WERI-Rb-1 (cell line): Measurements from ENCODE around the gene MAP3K19.
"Not testable (repeated sequence)": the region's sequence is repeated elsewhere in the genome, so short reads cannot be mapped to it uniquely, and the experiment has no call there.

Experiments used
- DNase-seq: peaks from one replicate; pipeline ENCODE4 v3.0.0-alpha.2; 2020
- H3K27ac ChIP-seq: fragments of 250-450 bp; sonication (Bioruptor Pico); 2 replicates; pipeline ENCODE4 v1.5.1; 2020; ENCODE audit warnings: mild to moderate bottlenecking, moderate library complexity
- H3K27me3 ChIP-seq: fragments of 250-450 bp; sonication (Bioruptor Pico); 2 replicates; pipeline ENCODE4 v1.5.1; 2021; ENCODE audit warnings: mild to moderate bottlenecking, low read depth, moderate library complexity; ENCODE audit not compliant: insufficient read depth, severe bottlenecking
- H3K36me3 ChIP-seq: fragments of 250-450 bp; sonication (Bioruptor Pico); 2 replicates; pipeline ENCODE4 v1.5.1; 2020; ENCODE audit warnings: mild to moderate bottlenecking, moderate library complexity
- H3K4me3 ChIP-seq: 2 replicates; pipeline ENCODE4 v1.5.1; 2011; ENCODE audit warnings: low read depth, mild to moderate bottlenecking, control low read depth, low read length
- H3K9me3 ChIP-seq: fragments of 250-450 bp; sonication (Bioruptor Pico); 2 replicates; pipeline ENCODE4 v1.5.1; 2021; ENCODE audit warnings: mild to moderate bottlenecking, moderate library complexity; ENCODE audit not compliant: severe bottlenecking
- TF ChIP-seq, protein P1 (sequence below): IDR thresholded peaks from 2 replicates; pipeline ENCODE4 v1.5.1; 2011; ENCODE audit warnings: low read depth, mild to moderate bottlenecking, control low read depth, inconsistent platforms, low read length

The MAP3K19 gene

DNA sequence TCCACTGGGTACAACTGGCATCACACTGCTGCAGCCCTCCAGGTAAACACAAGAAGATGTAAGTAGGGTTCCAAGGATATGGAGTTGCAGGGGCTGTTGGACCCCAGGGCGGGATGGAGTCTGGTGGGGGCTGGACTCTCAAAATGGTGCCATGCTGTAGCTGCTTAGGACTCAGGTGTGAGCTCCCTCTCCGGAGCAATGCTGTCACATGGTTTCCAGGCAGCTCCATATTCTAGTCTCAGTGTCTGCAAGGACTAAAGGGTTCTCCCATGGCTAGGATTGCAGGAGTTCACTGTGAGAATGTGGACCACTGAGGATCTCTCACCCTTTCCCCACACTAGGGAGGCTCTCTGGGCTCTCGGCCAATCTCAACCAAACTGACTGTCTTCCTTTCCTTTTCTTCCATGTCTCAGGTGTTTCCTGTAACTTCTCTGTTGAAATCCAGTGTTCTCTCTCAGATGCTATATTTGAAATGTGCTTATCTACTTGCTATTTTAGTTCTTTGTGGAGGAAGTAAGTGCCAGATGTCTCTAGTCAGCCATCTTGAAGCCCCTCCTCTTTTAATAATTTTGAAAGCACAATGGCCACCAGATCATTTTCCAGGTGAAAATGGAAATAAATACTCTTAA is 71.1 kb downstream of the MAP3K19 start:
- no peak overlapping the region for H3K4me3 ChIP-seq
- H3K9me3 ChIP-seq = no peaks in the 10 kb centered on the region
- DNase-seq = no peak
- no peaks in the 10 kb centered on the region for H3K27me3 ChIP-seq
- TF ChIP-seq, protein P1, sequence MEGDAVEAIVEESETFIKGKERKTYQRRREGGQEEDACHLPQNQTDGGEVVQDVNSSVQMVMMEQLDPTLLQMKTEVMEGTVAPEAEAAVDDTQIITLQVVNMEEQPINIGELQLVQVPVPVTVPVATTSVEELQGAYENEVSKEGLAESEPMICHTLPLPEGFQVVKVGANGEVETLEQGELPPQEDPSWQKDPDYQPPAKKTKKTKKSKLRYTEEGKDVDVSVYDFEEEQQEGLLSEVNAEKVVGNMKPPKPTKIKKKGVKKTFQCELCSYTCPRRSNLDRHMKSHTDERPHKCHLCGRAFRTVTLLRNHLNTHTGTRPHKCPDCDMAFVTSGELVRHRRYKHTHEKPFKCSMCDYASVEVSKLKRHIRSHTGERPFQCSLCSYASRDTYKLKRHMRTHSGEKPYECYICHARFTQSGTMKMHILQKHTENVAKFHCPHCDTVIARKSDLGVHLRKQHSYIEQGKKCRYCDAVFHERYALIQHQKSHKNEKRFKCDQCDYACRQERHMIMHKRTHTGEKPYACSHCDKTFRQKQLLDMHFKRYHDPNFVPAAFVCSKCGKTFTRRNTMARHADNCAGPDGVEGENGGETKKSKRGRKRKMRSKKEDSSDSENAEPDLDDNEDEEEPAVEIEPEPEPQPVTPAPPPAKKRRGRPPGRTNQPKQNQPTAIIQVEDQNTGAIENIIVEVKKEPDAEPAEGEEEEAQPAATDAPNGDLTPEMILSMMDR = no peak
- no peak overlapping the region for H3K27ac ChIP-seq
- no peaks in the 10 kb centered on the region for H3K36me3 ChIP-seq

DNA sequence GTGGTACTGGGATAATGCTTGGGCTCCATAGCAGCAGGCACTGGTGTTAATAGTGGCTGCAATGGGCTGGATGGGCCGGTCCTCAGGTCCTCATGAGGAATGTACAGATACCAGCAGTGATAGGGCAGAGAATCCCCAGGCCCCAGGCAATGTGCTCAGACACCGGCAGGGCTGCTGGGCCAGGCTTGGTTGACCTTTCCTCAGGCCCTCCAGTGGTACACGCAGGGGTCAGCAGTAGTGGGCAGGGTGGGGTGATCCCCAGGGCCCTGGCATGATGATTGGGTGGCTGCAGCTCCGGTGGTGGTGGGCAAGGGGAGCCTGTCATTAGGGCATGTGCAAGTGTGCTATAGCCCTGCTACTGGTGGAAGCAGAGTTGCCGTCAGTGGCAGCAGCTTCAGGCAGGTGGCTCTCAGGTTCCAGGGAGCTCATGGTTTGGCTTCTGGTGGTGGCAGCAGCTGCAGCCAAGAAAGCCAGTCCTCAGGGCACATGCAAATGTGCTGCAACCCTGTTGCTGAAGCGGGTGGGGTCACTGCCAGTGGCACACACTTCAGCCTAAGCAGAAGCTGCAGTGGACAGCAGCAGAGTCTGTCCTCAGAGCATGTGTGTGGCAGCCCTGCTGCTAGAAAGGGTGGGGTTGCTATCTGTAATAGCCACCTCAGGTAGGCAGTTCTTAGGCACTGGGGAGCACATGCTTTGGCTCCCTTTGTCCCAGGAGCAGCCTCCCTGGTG is 71.8 kb downstream of the MAP3K19 start:
- Histone ChIP-seq H3K4me3 (no peak overlapping the region), H3K27me3 (no peaks in the 10 kb centered on the region), H3K27ac (no peak overlapping the region), H3K9me3 (peaks cover 4% of the 10 kb centered on the region), H3K36me3 (no peaks in the 10 kb centered on the region)
- DNase-seq = no peak
- TF ChIP-seq, protein P1 = no peak

DNA sequence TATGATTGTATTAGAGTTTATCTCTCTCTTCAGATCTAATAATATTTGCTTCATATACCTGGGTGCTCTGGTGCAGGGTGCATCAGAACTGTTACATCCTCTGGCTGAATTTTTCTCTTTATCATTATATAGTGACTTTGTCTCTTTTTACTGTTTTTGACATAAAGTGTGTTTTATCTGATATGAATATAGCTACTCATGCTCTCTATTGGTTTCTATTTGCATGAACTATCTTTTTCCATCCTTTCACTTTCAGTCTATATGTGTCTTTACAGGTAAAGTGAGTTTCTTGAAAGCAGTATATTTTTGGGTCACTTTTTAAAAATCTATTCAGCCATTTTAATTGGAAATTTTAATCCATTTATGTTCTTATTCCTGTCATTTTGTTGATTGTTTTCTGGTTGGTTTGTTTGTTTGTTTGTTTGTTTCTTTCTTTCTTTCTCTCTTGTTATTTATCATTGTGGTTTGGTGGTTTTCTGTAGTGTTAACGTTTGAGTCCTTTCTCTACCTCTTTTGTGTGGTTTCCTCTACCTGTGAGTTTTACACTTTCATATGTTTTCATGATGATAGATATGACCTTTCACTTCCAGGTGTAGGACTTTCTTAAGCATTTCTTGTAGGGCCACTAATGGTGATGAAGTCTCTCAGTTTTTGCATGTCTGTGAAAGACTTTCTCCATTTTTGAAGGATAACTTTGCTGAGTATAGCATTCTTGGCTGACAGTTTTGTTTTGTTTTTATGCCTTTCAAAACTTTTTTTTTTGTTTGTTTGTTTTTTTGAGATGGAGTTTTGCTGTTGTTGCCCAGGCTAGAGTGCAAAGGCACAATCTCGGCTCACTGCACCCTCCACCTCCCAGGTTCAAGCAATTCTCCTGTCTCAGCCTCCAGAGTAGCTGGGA is 73.8 kb downstream of the MAP3K19 start:
- no peak for DNase-seq
- TF ChIP-seq, protein P1 = no peak
- Histone ChIP-seq H3K27me3 (no peaks in the 10 kb centered on the region), H3K9me3 (peaks cover 4% of the 10 kb centered on the region), H3K27ac (no peak overlapping the region), H3K4me3 (no peak overlapping the region), H3K36me3 (no peaks in the 10 kb centered on the region)

DNA sequence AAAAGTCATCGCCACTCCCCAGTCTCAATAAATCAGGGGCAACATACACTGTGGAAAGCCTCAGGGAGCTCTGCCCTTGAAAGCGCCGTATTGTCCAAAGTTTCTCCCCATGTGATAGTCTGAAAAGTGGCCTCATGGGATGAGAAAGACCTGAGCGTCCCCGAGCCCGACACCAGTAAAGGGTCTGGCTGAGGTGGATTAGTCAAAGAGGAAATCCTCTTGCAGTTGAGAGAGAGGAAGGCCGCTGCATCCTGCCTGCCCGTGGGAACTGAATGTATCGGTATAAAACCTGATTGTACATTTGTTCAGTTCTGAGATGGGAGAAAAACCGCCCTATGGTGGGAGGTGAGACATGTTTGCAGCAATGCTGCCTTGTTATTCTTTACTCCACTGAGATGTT is 80.1 kb downstream of the MAP3K19 start:
- not testable (repeated sequence) for H3K27me3 ChIP-seq, H3K4me3 ChIP-seq, H3K9me3 ChIP-seq, H3K36me3 ChIP-seq, H3K27ac ChIP-seq, DNase-seq

DNA sequence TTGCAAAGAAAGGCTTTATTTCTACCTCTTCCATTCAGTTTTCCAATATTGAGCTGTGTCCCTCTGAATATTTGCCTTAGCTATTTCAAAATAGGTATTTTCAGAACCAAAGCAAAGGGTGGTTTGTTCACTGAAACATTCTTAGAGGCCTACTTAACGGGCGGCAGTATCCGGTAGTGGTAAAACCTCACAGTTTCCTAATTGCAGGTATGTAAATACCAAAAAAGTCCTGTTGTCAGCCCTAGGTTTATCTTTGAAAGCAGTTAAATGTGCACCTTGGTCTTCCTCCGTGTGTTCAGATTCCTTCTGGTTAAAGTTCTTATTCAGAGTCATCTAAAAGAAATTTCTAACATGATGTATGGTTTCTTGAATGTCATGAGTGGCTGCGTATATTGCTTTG is 89.8 kb downstream of the MAP3K19 start:
- Histone ChIP-seq H3K36me3 (peaks cover 38% of the 10 kb centered on the region), H3K27me3 (no peaks in the 10 kb centered on the region), H3K4me3 (no peak overlapping the region), H3K27ac (no peak overlapping the region), H3K9me3 (no peaks in the 10 kb centered on the region)
- TF ChIP-seq, protein P1 = no peak
- DNase-seq = no peak

DNA sequence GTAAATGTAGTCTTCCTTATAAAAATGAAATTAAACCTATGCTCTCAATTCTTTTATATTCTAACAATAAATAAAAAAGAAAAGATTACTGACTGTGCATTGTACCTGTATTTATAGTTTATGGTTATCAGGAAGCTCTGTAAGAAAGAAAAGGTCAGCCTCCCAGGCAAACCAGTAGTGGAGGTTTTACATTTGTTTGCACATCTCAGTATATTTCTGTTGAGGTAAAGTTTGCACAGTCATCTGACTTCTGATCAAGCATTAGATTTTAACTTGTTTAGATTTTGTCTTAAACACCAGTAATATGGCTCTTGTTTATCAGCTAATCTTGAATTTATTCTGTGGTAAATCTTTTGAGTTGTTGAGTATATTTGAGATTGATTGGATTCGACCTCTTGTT is 91.5 kb downstream of the MAP3K19 start:
- H3K36me3 ChIP-seq = peaks cover 52% of the 10 kb centered on the region
- DNase-seq = no peak

More for the DNA sequence above, 91.5 kb downstream of the MAP3K19 start:
- TF ChIP-seq, protein P1 = no peak
- H3K27ac ChIP-seq = no peak overlapping the region
- H3K4me3 ChIP-seq = no peak overlapping the region
- no peaks in the 10 kb centered on the region for H3K9me3 ChIP-seq
- no peaks in the 10 kb centered on the region for H3K27me3 ChIP-seq
